HEK293 (cell line): Measurements from ENCODE around the gene RAG1.
A peak's percentile ranks its signal among the peaks of the same experiment; 100 is the strongest.

Experiments used
- CTCF ChIA-PET: fragments of 350-600 bp; formaldehyde crosslinking; extraction: SDS; loops from one replicate; lab custom pipeline; 2021; ENCODE audit warnings: antibody characterized with exemption; lab: Yijun Ruan, JAX
- POLR2A ChIA-PET: fragments of 300-600 bp; formaldehyde crosslinking; extraction: SDS; loops from one replicate; lab custom pipeline; 2020; ENCODE audit warnings: antibody characterized with exemption, inconsistent platforms; lab: Yijun Ruan, JAX
- H3K27ac ChIP-seq: fragments of 200-500 bp; sonication (Bioruptor generic); 2 replicates; pipeline ENCODE4 v1.5.1; 2014; ENCODE audit warnings: low read depth, low read length, control low read depth, inconsistent platforms; ENCODE audit errors: extremely low read depth
- H3K36me3 ChIP-seq, 2 experiments: fragments of 200-500 bp in 1 of 2; sonication (Bioruptor generic) in 1 of 2; 1 replicate in 1 of 2; 2 replicates in 1 of 2; pipeline ENCODE4 v1.5.1; 2014 to 2017; ENCODE audit warnings: inconsistent platforms in 2 of 2, low read length in 2 of 2; ENCODE audit not compliant: control insufficient read depth in 2 of 2, insufficient read depth in 1 of 2
- H3K4me1 ChIP-seq: fragments of 200-500 bp; sonication (Bioruptor generic); 2 replicates; pipeline ENCODE4 v1.5.1; 2014; ENCODE audit warnings: mild to moderate bottlenecking, low read length, inconsistent platforms; ENCODE audit not compliant: control insufficient read depth, insufficient read depth
- H3K4me3 ChIP-seq: 2 replicates; pipeline ENCODE4 v1.5.1; 2011; ENCODE audit warnings: low read depth, mild to moderate bottlenecking, control low read depth, low read length, moderate library complexity
- H3K9me3 ChIP-seq: fragments of 200-500 bp; sonication (Bioruptor generic); 2 replicates; pipeline ENCODE4 v1.5.1; 2014; ENCODE audit warnings: low read depth, low read length, inconsistent platforms; ENCODE audit not compliant: control insufficient read depth, insufficient read depth
- AEBP2 ChIP-seq: fragments of 450-650 bp; formaldehyde crosslinking; IDR thresholded peaks from 2 replicates; pipeline ENCODE4 v1.5.1; 2016; ENCODE audit warnings: missing biosample characterization, missing genetic modification characterization, borderline replicate concordance
- GFI1B ChIP-seq: fragments of 450-650 bp; formaldehyde crosslinking; IDR thresholded peaks from 2 replicates; pipeline ENCODE4 v1.5.1; 2016; ENCODE audit warnings: missing biosample characterization, missing genetic modification characterization
- GLI2 ChIP-seq: fragments of 450-650 bp; formaldehyde crosslinking; IDR thresholded peaks from 2 replicates; pipeline ENCODE4; 2017; ENCODE audit warnings: missing biosample characterization, missing genetic modification characterization, low read depth, borderline replicate concordance
- INSM2 ChIP-seq: fragments of 450-650 bp; formaldehyde crosslinking; IDR thresholded peaks from 2 replicates; pipeline ENCODE4 v1.5.1; 2016; ENCODE audit warnings: missing biosample characterization, missing genetic modification characterization
- OSR2 ChIP-seq: fragments of 450-650 bp; formaldehyde crosslinking; IDR thresholded peaks from 2 replicates; pipeline ENCODE4 v1.5.1; 2016; ENCODE audit warnings: missing biosample characterization, missing genetic modification characterization
- OVOL3 ChIP-seq: fragments of 450-650 bp; formaldehyde crosslinking; IDR thresholded peaks from 2 replicates; pipeline ENCODE4 v1.5.1; 2016; ENCODE audit warnings: missing biosample characterization, missing genetic modification characterization
- RBAK ChIP-seq: fragments of 450-650 bp; formaldehyde crosslinking; IDR thresholded peaks from 2 replicates; pipeline ENCODE4 v1.5.1; 2016; ENCODE audit warnings: missing biosample characterization, missing genetic modification characterization
- TCF7L2 ChIP-seq: IDR thresholded peaks from 2 replicates; pipeline ENCODE4 v1.6.1; 2011; ENCODE audit warnings: low read depth, mild to moderate bottlenecking, inconsistent platforms, low read length, moderate library complexity, borderline replicate concordance
- YY1 ChIP-seq: fragments of 450-650 bp; formaldehyde crosslinking; IDR thresholded peaks from 2 replicates; pipeline ENCODE4 v1.5.1; 2018; ENCODE audit warnings: missing biosample characterization, missing genetic modification characterization
- ZBTB17 ChIP-seq: fragments of 450-650 bp; formaldehyde crosslinking; IDR thresholded peaks from 2 replicates; pipeline ENCODE4 v1.5.1; 2016; ENCODE audit warnings: missing biosample characterization, missing genetic modification characterization
- ZFP3 ChIP-seq: fragments of 450-650 bp; formaldehyde crosslinking; IDR thresholded peaks from 2 replicates; pipeline ENCODE4 v1.5.1; 2016; ENCODE audit warnings: low read depth, missing biosample characterization, missing genetic modification characterization
- ZFP37 ChIP-seq: fragments of 450-650 bp; formaldehyde crosslinking; IDR thresholded peaks from 2 replicates; pipeline ENCODE4 v1.5.1; 2016; ENCODE audit warnings: missing biosample characterization, missing genetic modification characterization
- ZIC2 ChIP-seq: fragments of 450-650 bp; formaldehyde crosslinking; IDR thresholded peaks from 2 replicates; pipeline ENCODE4 v1.5.1; 2016; ENCODE audit warnings: missing biosample characterization, missing genetic modification characterization
- ZNF132 ChIP-seq: fragments of 450-650 bp; formaldehyde crosslinking; IDR thresholded peaks from 2 replicates; pipeline ENCODE4 v1.5.1; 2017; ENCODE audit warnings: missing biosample characterization, missing genetic modification characterization, borderline replicate concordance
- ZNF138 ChIP-seq: fragments of 450-650 bp; formaldehyde crosslinking; IDR thresholded peaks from 2 replicates; pipeline ENCODE4 v1.5.1; 2016; ENCODE audit warnings: missing biosample characterization, missing genetic modification characterization, borderline replicate concordance
- ZNF221 ChIP-seq: fragments of 450-650 bp; formaldehyde crosslinking; IDR thresholded peaks from 2 replicates; pipeline ENCODE4 v1.5.1; 2017; ENCODE audit warnings: missing biosample characterization, missing genetic modification characterization, borderline replicate concordance
- ZNF501 ChIP-seq: fragments of 450-650 bp; formaldehyde crosslinking; IDR thresholded peaks from 2 replicates; pipeline ENCODE4 v1.5.1; 2016; ENCODE audit warnings: missing biosample characterization, missing genetic modification characterization
- ZNF510 ChIP-seq: fragments of 450-650 bp; formaldehyde crosslinking; IDR thresholded peaks from 2 replicates; pipeline ENCODE4 v1.5.1; 2018; ENCODE audit warnings: mild to moderate bottlenecking, missing genetic modification characterization, missing biosample characterization; ENCODE audit not compliant: insufficient replicate concordance
- ZNF530 ChIP-seq: fragments of 450-650 bp; formaldehyde crosslinking; IDR thresholded peaks from 2 replicates; pipeline ENCODE4 v1.5.1; 2016; ENCODE audit warnings: low read depth, missing biosample characterization, missing genetic modification characterization
- ZNF629 ChIP-seq: fragments of 450-650 bp; formaldehyde crosslinking; IDR thresholded peaks from 2 replicates; pipeline ENCODE4 v1.5.1; 2017; ENCODE audit warnings: missing biosample characterization, missing genetic modification characterization
- ZNF639 ChIP-seq: fragments of 450-650 bp; formaldehyde crosslinking; IDR thresholded peaks from 2 replicates; pipeline ENCODE4 v1.5.1; 2016; ENCODE audit warnings: missing biosample characterization, missing genetic modification characterization
- ZNF843 ChIP-seq: fragments of 450-650 bp; formaldehyde crosslinking; IDR thresholded peaks from 2 replicates; pipeline ENCODE4 v1.5.1; 2016; ENCODE audit warnings: missing biosample characterization, missing genetic modification characterization
- TF ChIP-seq, protein P1 (sequence below): fragments of 450-650 bp; formaldehyde crosslinking; IDR thresholded peaks from 2 replicates; pipeline ENCODE4 v1.5.1; 2017; ENCODE audit warnings: missing biosample characterization, missing genetic modification characterization
- TF ChIP-seq, protein P2 (sequence below): fragments of 450-650 bp; formaldehyde crosslinking; IDR thresholded peaks from 2 replicates; pipeline ENCODE4 v1.5.0; 2017; ENCODE audit warnings: missing biosample characterization, missing genetic modification characterization, borderline replicate concordance
- TF ChIP-seq, protein P3 (sequence below): fragments of 450-650 bp; formaldehyde crosslinking; IDR thresholded peaks from 2 replicates; pipeline ENCODE4 v1.5.1; 2016; ENCODE audit warnings: missing biosample characterization, missing genetic modification characterization

Gene RAG1

DNA sequence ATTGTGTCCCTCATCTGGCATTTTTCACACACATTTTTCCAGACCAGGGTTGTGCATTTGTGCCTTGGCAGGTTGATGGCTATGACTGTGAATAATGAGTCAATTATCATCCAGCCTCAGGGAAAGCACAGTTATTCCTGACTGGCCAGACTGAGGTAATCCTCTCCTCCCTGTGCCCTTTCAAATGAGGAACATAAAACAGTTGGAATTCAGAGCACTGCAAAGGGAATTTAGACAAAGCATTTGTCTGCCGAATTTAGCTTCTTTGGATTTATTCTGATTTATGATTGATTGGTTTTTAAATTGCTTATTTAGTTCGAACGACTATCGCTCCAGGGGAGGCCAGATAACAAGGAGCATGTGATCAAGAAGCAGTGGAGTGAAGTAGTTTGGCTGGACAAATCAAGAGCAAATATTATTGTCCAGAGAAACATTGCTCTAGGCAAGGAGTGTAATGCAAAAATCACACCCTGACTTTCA, 61.0 kb downstream of the RAG1 start:
- ChIA-PET POLR2A (no interaction called here), CTCF (interaction anchor here (1.5 to 1.9 kb wide), 3 partner anchors 44 to 118 kb away, joined by 6 to 10 read pairs (median 8); no protein-coding TSS in a partner anchor)
- no peak overlapping the region for H3K4me3 ChIP-seq
- H3K4me1 ChIP-seq: 0 out of 2 replicates have a peak, but pooled peaks cover 2% of the 10 kb centered on the region
- H3K9me3 ChIP-seq: no peaks in the 10 kb centered on the region
- H3K27ac ChIP-seq: no peak overlapping the region
- no peaks in the 10 kb centered on the region for H3K36me3 ChIP-seq
- TF ChIP-seq RBAK (tag by site-specific recombination): no peak
- TF ChIP-seq, protein P1, sequence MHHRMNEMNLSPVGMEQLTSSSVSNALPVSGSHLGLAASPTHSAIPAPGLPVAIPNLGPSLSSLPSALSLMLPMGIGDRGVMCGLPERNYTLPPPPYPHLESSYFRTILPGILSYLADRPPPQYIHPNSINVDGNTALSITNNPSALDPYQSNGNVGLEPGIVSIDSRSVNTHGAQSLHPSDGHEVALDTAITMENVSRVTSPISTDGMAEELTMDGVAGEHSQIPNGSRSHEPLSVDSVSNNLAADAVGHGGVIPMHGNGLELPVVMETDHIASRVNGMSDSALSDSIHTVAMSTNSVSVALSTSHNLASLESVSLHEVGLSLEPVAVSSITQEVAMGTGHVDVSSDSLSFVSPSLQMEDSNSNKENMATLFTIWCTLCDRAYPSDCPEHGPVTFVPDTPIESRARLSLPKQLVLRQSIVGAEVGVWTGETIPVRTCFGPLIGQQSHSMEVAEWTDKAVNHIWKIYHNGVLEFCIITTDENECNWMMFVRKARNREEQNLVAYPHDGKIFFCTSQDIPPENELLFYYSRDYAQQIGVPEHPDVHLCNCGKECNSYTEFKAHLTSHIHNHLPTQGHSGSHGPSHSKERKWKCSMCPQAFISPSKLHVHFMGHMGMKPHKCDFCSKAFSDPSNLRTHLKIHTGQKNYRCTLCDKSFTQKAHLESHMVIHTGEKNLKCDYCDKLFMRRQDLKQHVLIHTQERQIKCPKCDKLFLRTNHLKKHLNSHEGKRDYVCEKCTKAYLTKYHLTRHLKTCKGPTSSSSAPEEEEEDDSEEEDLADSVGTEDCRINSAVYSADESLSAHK (tag by site-specific recombination): peak; percentile 52; the same call in 1 of the 2 replicates
- no peak for TF ChIP-seq ZNF530 (tag by site-specific recombination)
- no peak for TF ChIP-seq AEBP2
- TF ChIP-seq, protein P2, sequence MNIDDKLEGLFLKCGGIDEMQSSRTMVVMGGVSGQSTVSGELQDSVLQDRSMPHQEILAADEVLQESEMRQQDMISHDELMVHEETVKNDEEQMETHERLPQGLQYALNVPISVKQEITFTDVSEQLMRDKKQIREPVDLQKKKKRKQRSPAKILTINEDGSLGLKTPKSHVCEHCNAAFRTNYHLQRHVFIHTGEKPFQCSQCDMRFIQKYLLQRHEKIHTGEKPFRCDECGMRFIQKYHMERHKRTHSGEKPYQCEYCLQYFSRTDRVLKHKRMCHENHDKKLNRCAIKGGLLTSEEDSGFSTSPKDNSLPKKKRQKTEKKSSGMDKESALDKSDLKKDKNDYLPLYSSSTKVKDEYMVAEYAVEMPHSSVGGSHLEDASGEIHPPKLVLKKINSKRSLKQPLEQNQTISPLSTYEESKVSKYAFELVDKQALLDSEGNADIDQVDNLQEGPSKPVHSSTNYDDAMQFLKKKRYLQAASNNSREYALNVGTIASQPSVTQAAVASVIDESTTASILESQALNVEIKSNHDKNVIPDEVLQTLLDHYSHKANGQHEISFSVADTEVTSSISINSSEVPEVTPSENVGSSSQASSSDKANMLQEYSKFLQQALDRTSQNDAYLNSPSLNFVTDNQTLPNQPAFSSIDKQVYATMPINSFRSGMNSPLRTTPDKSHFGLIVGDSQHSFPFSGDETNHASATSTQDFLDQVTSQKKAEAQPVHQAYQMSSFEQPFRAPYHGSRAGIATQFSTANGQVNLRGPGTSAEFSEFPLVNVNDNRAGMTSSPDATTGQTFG (tag by site-specific recombination): no peak
- no peak for TF ChIP-seq GLI2
- peak; percentile 75 for TF ChIP-seq ZIC2
- no peak for TF ChIP-seq YY1 (tag by site-specific recombination)
- peak; percentile 75; the same call in 1 of the 2 replicates for TF ChIP-seq TCF7L2
- TF ChIP-seq OSR2: peak; percentile 61; the same call in 1 of the 2 replicates
- TF ChIP-seq ZFP3 (tag by site-specific recombination): no peak
- TF ChIP-seq OVOL3 (tag by site-specific recombination): 0 out of 2 replicates have a peak, but pooled peaks have one; percentile 44
- TF ChIP-seq ZNF639: no peak
- TF ChIP-seq ZBTB17 (tag by site-specific recombination): peak; percentile 37; the same call in 1 of the 2 replicates
- TF ChIP-seq, protein P3, sequence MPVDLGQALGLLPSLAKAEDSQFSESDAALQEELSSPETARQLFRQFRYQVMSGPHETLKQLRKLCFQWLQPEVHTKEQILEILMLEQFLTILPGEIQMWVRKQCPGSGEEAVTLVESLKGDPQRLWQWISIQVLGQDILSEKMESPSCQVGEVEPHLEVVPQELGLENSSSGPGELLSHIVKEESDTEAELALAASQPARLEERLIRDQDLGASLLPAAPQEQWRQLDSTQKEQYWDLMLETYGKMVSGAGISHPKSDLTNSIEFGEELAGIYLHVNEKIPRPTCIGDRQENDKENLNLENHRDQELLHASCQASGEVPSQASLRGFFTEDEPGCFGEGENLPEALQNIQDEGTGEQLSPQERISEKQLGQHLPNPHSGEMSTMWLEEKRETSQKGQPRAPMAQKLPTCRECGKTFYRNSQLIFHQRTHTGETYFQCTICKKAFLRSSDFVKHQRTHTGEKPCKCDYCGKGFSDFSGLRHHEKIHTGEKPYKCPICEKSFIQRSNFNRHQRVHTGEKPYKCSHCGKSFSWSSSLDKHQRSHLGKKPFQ: 0 out of 2 replicates have a peak, but pooled peaks have one; percentile 37
- peak; percentile 82 for TF ChIP-seq ZNF843
- TF ChIP-seq ZNF138 (tag by site-specific recombination): no peak
- TF ChIP-seq ZNF132: no peak
- TF ChIP-seq INSM2: no peak
- no peak for TF ChIP-seq ZFP37 (tag by site-specific recombination)
- no peak for TF ChIP-seq ZNF501 (tag by site-specific recombination)
- 0 out of 2 replicates have a peak, but pooled peaks have one; percentile 17 for TF ChIP-seq ZNF629 (tag by site-specific recombination)
- no peak for TF ChIP-seq ZNF221 (tag by site-specific recombination)
- peak; percentile 94 for TF ChIP-seq GFI1B (tag by site-specific recombination)
- TF ChIP-seq ZNF510: no peak
